ENCODE data around the gene ACOX1.

The ACOX1 gene

GRCh38 chr17:75902406-75902805 is 76.6 kb downstream of the ACOX1 start:
- no peak for DNase-seq

- no peak for DNase-seq
Measured at GRCh38 chr17:75901727-75902126, 77.2 kb downstream of the ACOX1 start.

GRCh38 chr17:75900691-75901533 is 78.1 kb downstream of the ACOX1 start:
- no peak for DNase-seq

GRCh38 chr17:75899767-75900468 is 79.0 kb downstream of the ACOX1 start:
- no peak for DNase-seq

- DNase-seq: no peak
Measured at GRCh38 chr17:75899353-75899752, 79.6 kb downstream of the ACOX1 start.

- DNase-seq: no peak
Measured at GRCh38 chr17:75898791-75899190, 80.2 kb downstream of the ACOX1 start.

GRCh38 chr17:75898065-75898464 is 80.9 kb downstream of the ACOX1 start:
- no peak for DNase-seq

GRCh38 chr17:75897160-75898019 is 81.6 kb downstream of the ACOX1 start:
- DNase-seq: no peak

- DNase-seq: peak; percentile 73
Measured at GRCh38 chr17:75896415-75897159, 82.4 kb downstream of the ACOX1 start, which contains the start of gene TRIM65. Gene TRIM65 (minus strand): TSS chr17:75896951. CDS start chr17:75896937, 14 bp downstream.

- no peak for DNase-seq
Measured at GRCh38 chr17:75895370-75896155, 83.4 kb downstream of the ACOX1 start.

- no peak for DNase-seq
Measured at GRCh38 chr17:75894049-75894733, 84.8 kb downstream of the ACOX1 start.

GRCh38 chr17:75893305-75894048 is 85.5 kb downstream of the ACOX1 start:
- no peak for DNase-seq

- DNase-seq: no peak
Measured at GRCh38 chr17:75892556-75893224, 86.3 kb downstream of the ACOX1 start.

- DNase-seq: no peak
Measured at GRCh38 chr17:75891605-75892555, 87.1 kb downstream of the ACOX1 start.
